ENCODE measurements around the gene MCOLN3.

DNA sequence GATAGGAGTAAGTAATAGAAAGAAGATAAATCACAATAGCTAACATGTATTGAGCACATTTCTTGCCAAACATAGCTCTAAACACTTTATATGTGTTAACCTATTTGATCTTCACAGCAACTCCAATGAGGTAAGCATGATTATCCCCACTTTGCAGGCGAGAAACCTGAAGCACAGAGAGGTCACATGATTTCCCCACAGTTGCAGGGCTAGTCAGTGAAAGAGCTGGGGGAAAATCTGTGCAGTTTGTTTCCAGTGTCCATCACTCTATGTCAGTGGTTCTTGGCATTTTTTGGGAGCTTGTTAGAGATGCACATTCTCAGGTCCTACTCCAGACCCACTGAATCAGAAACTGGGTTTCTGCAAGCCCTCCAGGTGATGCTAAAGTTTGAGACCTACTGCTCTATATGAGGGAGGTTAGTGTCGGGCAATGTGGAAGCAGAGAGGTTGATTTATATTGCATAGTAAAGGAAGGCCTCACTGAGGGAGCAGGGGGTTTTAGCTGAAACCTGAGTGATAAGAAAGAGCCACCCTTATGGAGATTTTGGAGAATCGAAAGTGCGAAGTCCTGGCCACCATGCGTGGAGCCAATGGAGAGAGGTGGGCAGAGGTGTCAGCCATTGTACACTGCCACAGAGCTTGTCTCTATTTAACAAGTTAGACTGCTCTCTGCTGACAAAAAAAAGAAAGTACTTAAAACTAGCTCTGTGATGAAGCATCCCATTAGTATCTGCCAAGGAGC lies 20.9 kb downstream of the MCOLN3 start:
- no peak for TF ChIP-seq EZH2 (IDR thresholded peaks at IDR 0.05; ENCODE audit: borderline replicate concordance, low read depth, low read length, poor library complexity, severe bottlenecking)
- TF ChIP-seq CTCF (conservative IDR thresholded peaks at IDR 0.05; ENCODE audit: low read depth, low read length), result peak; percentile 35
